ENCODE data around the gene RHOD. TPM values are rescaled to one million over a fixed set of nuclear protein-coding genes. Genes with fewer than 3 reads are reported as not detected.
A peak's percentile ranks its signal among the peaks of the same experiment; 100 is the strongest.

RHOD gene
- total and polyA plus RNA-seq, 9 donors: 13.2 to 20.9 (median 16.5) TPM

- H3K4me1 ChIP-seq (ENCODE audit: control insufficient read depth, insufficient read depth, low read length): peaks cover 16% of the 10 kb centered on the region
- no peak overlapping the region for H3K4me3 ChIP-seq (ENCODE audit: low read length)
- H3K27me3 ChIP-seq (ENCODE audit: control insufficient read depth, insufficient read depth, low read length): no peaks in the 10 kb centered on the region
- H3K9me3 ChIP-seq (replicated peaks; ENCODE audit: control insufficient read depth, low read depth, low read length): no peaks in the 10 kb centered on the region
- no peak for DNase-seq
- no peaks in the 10 kb centered on the region for H3K36me3 ChIP-seq (ENCODE audit: control insufficient read depth, insufficient read depth, low read length)
- WGBS (ENCODE audit: insufficient coverage): 100% methylated on average over 3 of the region's 5 CpGs
- no peak overlapping the region for H3K27ac ChIP-seq (ENCODE audit: low read length)
Measured at GRCh38 chr11:67113231-67113721, 56.6 kb downstream of the RHOD start.

GRCh38 chr11:67114275-67114896, 57.7 kb downstream of the RHOD start:
- peaks cover 19% of the 10 kb centered on the region for H3K4me1 ChIP-seq (ENCODE audit: control insufficient read depth, insufficient read depth, low read length)
- no peak overlapping the region for H3K27ac ChIP-seq (ENCODE audit: low read length)
- H3K4me3 ChIP-seq (ENCODE audit: low read length): no peak overlapping the region
- 83% methylated on average over 7 of the region's 10 CpGs for WGBS (ENCODE audit: insufficient coverage)
- H3K36me3 ChIP-seq (ENCODE audit: control insufficient read depth, insufficient read depth, low read length): no peaks in the 10 kb centered on the region
- H3K27me3 ChIP-seq (ENCODE audit: control insufficient read depth, insufficient read depth, low read length): no peaks in the 10 kb centered on the region
- no peaks in the 10 kb centered on the region for H3K9me3 ChIP-seq (replicated peaks; ENCODE audit: control insufficient read depth, low read depth, low read length)
- no peak for DNase-seq

GRCh38 chr11:67116758-67117105, 60.1 kb downstream of the RHOD start:
- H3K4me1 ChIP-seq (ENCODE audit: control insufficient read depth, insufficient read depth, low read length): peaks cover 13% of the 10 kb centered on the region
- no peaks in the 10 kb centered on the region for H3K36me3 ChIP-seq (ENCODE audit: control insufficient read depth, insufficient read depth, low read length)
- no peaks in the 10 kb centered on the region for H3K27me3 ChIP-seq (ENCODE audit: control insufficient read depth, insufficient read depth, low read length)
- H3K9me3 ChIP-seq (replicated peaks; ENCODE audit: control insufficient read depth, low read depth, low read length): no peaks in the 10 kb centered on the region
- H3K27ac ChIP-seq (ENCODE audit: low read length): no peak overlapping the region
- no peak overlapping the region for H3K4me3 ChIP-seq (ENCODE audit: low read length)
- WGBS (ENCODE audit: insufficient coverage): no CpG with 5 or more reads among the region's 3 CpGs
- DNase-seq: no peak

GRCh38 chr11:67117176-67117575, 60.5 kb downstream of the RHOD start:
- Histone ChIP-seq H3K36me3 (ENCODE audit: control insufficient read depth, insufficient read depth, low read length) (no peaks in the 10 kb centered on the region), H3K9me3 (replicated peaks; ENCODE audit: control insufficient read depth, low read depth, low read length) (no peaks in the 10 kb centered on the region), H3K4me1 (ENCODE audit: control insufficient read depth, insufficient read depth, low read length) (peaks cover 10% of the 10 kb centered on the region), H3K27ac (ENCODE audit: low read length) (peak overlapping the region; percentile 85), H3K27me3 (ENCODE audit: control insufficient read depth, insufficient read depth, low read length) (no peaks in the 10 kb centered on the region), H3K4me3 (ENCODE audit: low read length) (peak overlapping the region; percentile 16)
- DNase-seq: no peak
- no CpG with 5 or more reads among the region's 7 CpGs for WGBS (ENCODE audit: insufficient coverage)

GRCh38 chr11:67117672-67118180, 61.1 kb downstream of the RHOD start:
- peak overlapping the region; percentile 85 for H3K27ac ChIP-seq (ENCODE audit: low read length)
- peak; percentile 52 for DNase-seq
- 5% methylated on average over 65 of the region's 65 CpGs for WGBS (ENCODE audit: insufficient coverage)

GRCh38 chr11:67118181-67118766, 61.6 kb downstream of the RHOD start:
- peaks cover 4% of the 10 kb centered on the region for H3K36me3 ChIP-seq (ENCODE audit: control insufficient read depth, insufficient read depth, low read length)
- peak overlapping the region; percentile 94 for H3K27ac ChIP-seq (ENCODE audit: low read length)
- H3K4me3 ChIP-seq (ENCODE audit: low read length): peak overlapping the region; percentile 47
- no peaks in the 10 kb centered on the region for H3K9me3 ChIP-seq (replicated peaks; ENCODE audit: control insufficient read depth, low read depth, low read length)
- H3K4me1 ChIP-seq (ENCODE audit: control insufficient read depth, insufficient read depth, low read length): peaks cover 12% of the 10 kb centered on the region
- 3% methylated on average over 53 of the region's 59 CpGs for WGBS (ENCODE audit: insufficient coverage)
- no peaks in the 10 kb centered on the region for H3K27me3 ChIP-seq (ENCODE audit: control insufficient read depth, insufficient read depth, low read length)
- peak; percentile 48 for DNase-seq

More at GRCh38 chr11:67117672-67118180, 61.1 kb downstream of the RHOD start:
- H3K4me1 ChIP-seq (ENCODE audit: control insufficient read depth, insufficient read depth, low read length): peaks cover 12% of the 10 kb centered on the region
- peak overlapping the region; percentile 16 for H3K4me3 ChIP-seq (ENCODE audit: low read length)
- H3K27me3 ChIP-seq (ENCODE audit: control insufficient read depth, insufficient read depth, low read length): no peaks in the 10 kb centered on the region
- H3K36me3 ChIP-seq (ENCODE audit: control insufficient read depth, insufficient read depth, low read length): peaks cover under 1% of the 10 kb centered on the region
- H3K9me3 ChIP-seq (replicated peaks; ENCODE audit: control insufficient read depth, low read depth, low read length): no peaks in the 10 kb centered on the region

GRCh38 chr11:67118801-67119584, 62.3 kb downstream of the RHOD start, which contains the start of gene KDM2A:
Gene KDM2A (plus strand): TSS chr11:67119263. CDS start chr11:67121317, 2,054 bp downstream.
- Histone ChIP-seq H3K36me3 (ENCODE audit: control insufficient read depth, insufficient read depth, low read length) (peaks cover 9% of the 10 kb centered on the region), H3K4me1 (ENCODE audit: control insufficient read depth, insufficient read depth, low read length) (peaks cover 9% of the 10 kb centered on the region), H3K9me3 (replicated peaks; ENCODE audit: control insufficient read depth, low read depth, low read length) (no peaks in the 10 kb centered on the region), H3K27ac (ENCODE audit: low read length) (peak within 1 kb of the TSS; percentile 97), H3K4me3 (ENCODE audit: low read length) (peak within 1 kb of the TSS; percentile 96), H3K27me3 (ENCODE audit: control insufficient read depth, insufficient read depth, low read length) (no peaks in the 10 kb centered on the region)
- peak; percentile 100 for DNase-seq
- WGBS (ENCODE audit: insufficient coverage): under 1% methylated on average over 71 of the region's 97 CpGs

- under 1% methylated on average over 57 of the region's 61 CpGs for WGBS (ENCODE audit: insufficient coverage)
Measured at GRCh38 chr11:67119585-67120391, 63.1 kb downstream of the RHOD start.

GRCh38 chr11:67120456-67120855, 63.8 kb downstream of the RHOD start:
- Histone ChIP-seq H3K9me3 (replicated peaks; ENCODE audit: control insufficient read depth, low read depth, low read length) (no peaks in the 10 kb centered on the region), H3K27me3 (ENCODE audit: control insufficient read depth, insufficient read depth, low read length) (no peaks in the 10 kb centered on the region), H3K4me1 (ENCODE audit: control insufficient read depth, insufficient read depth, low read length) (peaks cover 9% of the 10 kb centered on the region), H3K36me3 (ENCODE audit: control insufficient read depth, insufficient read depth, low read length) (peaks cover 9% of the 10 kb centered on the region), H3K4me3 (ENCODE audit: low read length) (peak overlapping the region; percentile 96), H3K27ac (ENCODE audit: low read length) (peak overlapping the region; percentile 62)
- no peak for DNase-seq
- no CpG with 5 or more reads among the region's 12 CpGs for WGBS (ENCODE audit: insufficient coverage)

More at GRCh38 chr11:67119585-67120391, 63.1 kb downstream of the RHOD start:
- Histone ChIP-seq H3K27ac (ENCODE audit: low read length) (peak overlapping the region; percentile 97), H3K9me3 (replicated peaks; ENCODE audit: control insufficient read depth, low read depth, low read length) (no peaks in the 10 kb centered on the region), H3K4me1 (ENCODE audit: control insufficient read depth, insufficient read depth, low read length) (peaks cover 9% of the 10 kb centered on the region), H3K36me3 (ENCODE audit: control insufficient read depth, insufficient read depth, low read length) (peaks cover 9% of the 10 kb centered on the region), H3K4me3 (ENCODE audit: low read length) (peak overlapping the region; percentile 96), H3K27me3 (ENCODE audit: control insufficient read depth, insufficient read depth, low read length) (no peaks in the 10 kb centered on the region)
- DNase-seq: peak; percentile 52
